Osteocyte (in vitro differentiated cells): ENCODE results near the gene AARSD1. TPM values are rescaled to one million over a fixed set of nuclear protein-coding genes. Genes with fewer than 3 reads are reported as not detected.
"Not testable (repeated sequence)": the region's sequence is repeated elsewhere in the genome, so short reads cannot be mapped to it uniquely, and the experiment has no call there.

Experiments
- DNase-seq: peaks from one replicate; pipeline ENCODE4 v3.0.0; 2021; ENCODE audit warnings: mixed read lengths; ENCODE audit not compliant: unreplicated experiment; ENCODE audit errors: extremely low spot score
- H3K27ac Mint-ChIP-seq: one replicate; pipeline ENCODE4 v1.8.0; 2021; ENCODE audit warnings: mild to moderate bottlenecking, mixed read lengths; ENCODE audit not compliant: unreplicated experiment
- H3K27me3 Mint-ChIP-seq: one replicate; pipeline ENCODE4 v1.8.0; 2021; ENCODE audit warnings: mixed read lengths; ENCODE audit not compliant: unreplicated experiment
- H3K36me3 Mint-ChIP-seq: one replicate; pipeline ENCODE4 v1.8.0; 2021; ENCODE audit warnings: mixed read lengths; ENCODE audit not compliant: unreplicated experiment
- H3K4me1 Mint-ChIP-seq: one replicate; pipeline ENCODE4 v1.8.0; 2021; ENCODE audit warnings: mixed read lengths; ENCODE audit not compliant: unreplicated experiment
- H3K4me3 Mint-ChIP-seq: one replicate; pipeline ENCODE4 v1.8.0; 2021; ENCODE audit warnings: mild to moderate bottlenecking, moderate library complexity, mixed read lengths; ENCODE audit not compliant: unreplicated experiment
- H3K9me3 Mint-ChIP-seq: one replicate; pipeline ENCODE4 v1.8.0; 2021; ENCODE audit warnings: mixed read lengths; ENCODE audit not compliant: unreplicated experiment
- total RNA-seq: library from RNA; stranded (reverse); gene quantifications from 2 replicates; pipeline ENCODE4 v1.2.1, GENCODE V29; 2021
- TF ChIP-seq, protein P1 (sequence below): fragments of 200-600 bp; sonication (generic); IDR thresholded peaks from 2 replicates; pipeline ENCODE4 v1.5.0; 2021; ENCODE audit warnings: antibody characterized with exemption, mild to moderate bottlenecking, moderate library complexity

The AARSD1 gene
- total RNA-seq, 1 donor from 2014 or later, result 50.6 TPM

DNA sequence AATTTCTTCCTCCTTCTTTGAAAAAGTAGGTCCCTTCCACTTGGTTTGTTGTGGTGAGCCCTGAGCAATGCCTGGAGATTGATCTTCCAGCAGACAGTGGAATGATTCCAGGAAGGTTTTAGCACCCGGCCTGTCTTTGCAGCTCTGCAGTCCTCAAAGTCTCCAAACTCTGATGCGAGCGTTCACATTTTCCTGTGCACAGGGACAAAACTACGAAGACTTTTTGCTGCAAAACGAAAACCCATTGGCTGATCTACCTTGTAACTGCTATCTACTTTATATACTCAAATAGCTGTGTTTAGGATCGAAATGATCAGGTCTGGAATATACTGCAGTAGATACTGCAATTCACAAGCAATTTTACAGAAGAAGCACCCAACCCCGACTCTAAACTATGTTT is 42.0 kb downstream of the AARSD1 start:
- Mint-ChIP-seq H3K4me1 (peaks cover 23% of the 10 kb centered on the region), H3K27ac (no peak overlapping the region), H3K9me3 (no peaks in the 10 kb centered on the region), H3K4me3 (no peak overlapping the region), H3K36me3 (no peaks in the 10 kb centered on the region), H3K27me3 (peaks cover 5% of the 10 kb centered on the region)
- DNase-seq, result no peak
- TF ChIP-seq, protein P1, sequence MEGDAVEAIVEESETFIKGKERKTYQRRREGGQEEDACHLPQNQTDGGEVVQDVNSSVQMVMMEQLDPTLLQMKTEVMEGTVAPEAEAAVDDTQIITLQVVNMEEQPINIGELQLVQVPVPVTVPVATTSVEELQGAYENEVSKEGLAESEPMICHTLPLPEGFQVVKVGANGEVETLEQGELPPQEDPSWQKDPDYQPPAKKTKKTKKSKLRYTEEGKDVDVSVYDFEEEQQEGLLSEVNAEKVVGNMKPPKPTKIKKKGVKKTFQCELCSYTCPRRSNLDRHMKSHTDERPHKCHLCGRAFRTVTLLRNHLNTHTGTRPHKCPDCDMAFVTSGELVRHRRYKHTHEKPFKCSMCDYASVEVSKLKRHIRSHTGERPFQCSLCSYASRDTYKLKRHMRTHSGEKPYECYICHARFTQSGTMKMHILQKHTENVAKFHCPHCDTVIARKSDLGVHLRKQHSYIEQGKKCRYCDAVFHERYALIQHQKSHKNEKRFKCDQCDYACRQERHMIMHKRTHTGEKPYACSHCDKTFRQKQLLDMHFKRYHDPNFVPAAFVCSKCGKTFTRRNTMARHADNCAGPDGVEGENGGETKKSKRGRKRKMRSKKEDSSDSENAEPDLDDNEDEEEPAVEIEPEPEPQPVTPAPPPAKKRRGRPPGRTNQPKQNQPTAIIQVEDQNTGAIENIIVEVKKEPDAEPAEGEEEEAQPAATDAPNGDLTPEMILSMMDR, result no peak

DNA sequence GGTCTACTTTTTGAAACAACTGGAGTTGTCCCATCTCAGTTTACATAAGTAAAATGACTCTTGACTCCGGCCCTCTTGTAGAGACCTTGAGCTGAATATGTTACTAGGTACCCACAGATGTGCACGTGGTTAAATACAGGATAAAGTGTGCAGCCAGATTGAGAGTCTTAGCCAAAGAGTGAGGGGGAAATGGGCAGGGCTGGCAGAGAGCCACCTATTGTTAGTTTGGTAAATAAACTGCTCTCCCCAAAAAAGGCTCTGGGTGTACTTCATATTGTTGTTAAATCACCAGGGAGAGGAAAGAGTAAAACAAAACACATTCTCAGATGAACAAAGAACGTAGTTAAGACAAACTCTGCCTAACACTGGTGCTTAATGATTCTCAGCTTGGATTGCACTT is 43.3 kb downstream of the AARSD1 start:
- no peak for DNase-seq
- Mint-ChIP-seq H3K4me1 (peaks cover 23% of the 10 kb centered on the region), H3K27ac (no peak overlapping the region), H3K36me3 (no peaks in the 10 kb centered on the region), H3K9me3 (no peaks in the 10 kb centered on the region), H3K27me3 (peaks cover 5% of the 10 kb centered on the region), H3K4me3 (no peak overlapping the region)
- TF ChIP-seq, protein P1, result no peak

DNA sequence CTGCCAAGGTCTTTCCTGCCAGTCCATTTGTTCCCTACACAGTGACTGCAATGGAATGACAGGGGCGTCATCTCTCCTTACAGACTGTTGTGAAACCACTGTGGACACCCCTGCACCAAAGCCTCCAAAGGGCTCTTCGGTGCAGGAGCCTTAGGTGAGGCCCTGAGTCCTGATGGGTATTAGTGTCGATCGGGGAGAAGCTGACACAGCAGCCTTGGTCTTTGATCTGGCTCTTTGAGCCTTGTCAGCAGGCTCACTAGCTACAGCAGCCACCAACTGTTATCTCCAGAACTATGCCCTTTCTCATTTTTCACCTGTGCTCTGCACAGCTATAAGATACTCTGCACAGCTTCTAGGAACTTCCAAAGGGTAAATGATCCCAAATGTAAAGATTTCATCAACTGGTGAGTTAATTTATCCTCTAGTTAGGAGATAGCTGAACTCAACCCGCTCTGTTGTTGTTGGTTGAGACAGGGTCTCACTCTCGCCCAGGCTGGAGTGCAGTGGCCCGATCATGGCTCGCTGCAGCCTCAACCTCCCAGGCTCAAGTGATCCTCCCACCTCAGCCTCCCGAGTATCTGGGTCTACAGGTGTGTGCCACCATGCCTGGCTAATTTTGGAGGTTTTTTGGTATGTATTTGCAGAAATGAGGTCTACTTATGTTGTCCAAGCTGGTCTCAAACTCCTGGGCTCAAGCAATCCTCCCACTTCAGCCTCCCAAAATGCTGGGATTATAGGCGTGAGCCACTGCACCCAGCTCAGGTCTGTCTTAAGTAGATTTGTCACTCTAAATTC is 44.0 kb downstream of the AARSD1 start:
- H3K4me1 Mint-ChIP-seq, result peaks cover 23% of the 10 kb centered on the region
- H3K9me3 Mint-ChIP-seq, result no peaks in the 10 kb centered on the region
- H3K27me3 Mint-ChIP-seq, result peaks cover 5% of the 10 kb centered on the region
- H3K4me3 Mint-ChIP-seq, result no peak overlapping the region
- TF ChIP-seq, protein P1, result no peak
- no peaks in the 10 kb centered on the region for H3K36me3 Mint-ChIP-seq
- H3K27ac Mint-ChIP-seq, result no peak overlapping the region
- no peak for DNase-seq

DNA sequence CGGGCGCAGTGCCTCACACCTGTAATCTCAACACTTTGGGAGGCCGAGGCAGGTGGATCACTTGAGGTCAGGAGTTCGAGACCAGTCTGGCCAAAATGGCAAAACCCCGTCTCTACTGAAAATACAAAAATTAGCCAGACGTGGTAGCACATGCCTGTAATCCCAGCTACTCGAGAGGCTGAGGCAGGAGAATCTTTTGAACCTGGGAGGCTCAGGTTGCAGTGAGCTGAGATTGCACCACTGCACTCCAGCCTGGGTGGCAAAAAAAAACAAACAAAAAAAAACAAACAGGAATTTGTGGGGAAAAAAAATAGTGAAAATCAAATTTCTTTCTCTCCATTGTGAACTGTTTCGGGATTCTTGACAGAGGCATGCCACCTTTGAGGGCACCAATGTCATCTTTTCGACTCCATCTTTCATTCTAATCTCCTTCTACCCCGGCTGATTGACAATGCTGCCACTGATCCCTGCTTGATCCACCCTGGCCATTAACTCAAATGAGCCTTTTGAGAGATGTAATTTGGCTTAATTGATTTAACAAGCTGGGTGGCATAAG is 44.7 kb downstream of the AARSD1 start:
- not testable (repeated sequence) for DNase-seq, H3K4me3 Mint-ChIP-seq, H3K36me3 Mint-ChIP-seq, H3K27ac Mint-ChIP-seq, H3K9me3 Mint-ChIP-seq, H3K27me3 Mint-ChIP-seq
- H3K4me1 Mint-ChIP-seq, result peaks cover 19% of the 10 kb centered on the region

DNA sequence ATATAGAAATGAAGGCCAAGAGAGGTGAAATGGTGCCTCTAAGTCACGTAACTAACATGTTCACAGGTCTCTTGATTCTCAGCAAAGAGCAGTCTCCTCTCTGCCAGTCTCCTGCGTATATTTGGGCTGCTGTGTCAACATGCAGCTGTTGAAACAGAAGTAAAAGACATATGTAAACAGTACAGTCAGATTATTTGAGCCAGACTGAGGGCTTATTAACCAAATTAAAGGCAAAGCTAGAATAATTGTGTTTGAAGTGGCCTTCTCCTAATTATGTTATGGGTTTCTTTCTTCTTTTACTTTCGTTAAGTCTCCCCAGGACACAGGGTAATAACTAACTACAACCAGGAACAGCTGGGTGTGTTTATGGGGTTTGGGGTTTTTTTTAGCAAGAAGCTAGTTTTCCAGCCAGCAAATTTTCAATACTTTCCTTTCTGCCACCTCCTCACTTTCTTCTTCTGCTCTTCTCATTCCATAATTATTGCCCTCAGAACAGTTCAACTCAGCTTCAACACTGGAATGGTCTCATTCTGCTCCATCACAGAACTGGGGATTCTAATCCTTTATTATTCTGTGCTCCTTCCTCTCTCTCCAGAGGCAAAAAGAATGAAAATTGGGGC is 45.2 kb downstream of the AARSD1 start:
- H3K27me3 Mint-ChIP-seq, result peaks cover 5% of the 10 kb centered on the region
- H3K4me3 Mint-ChIP-seq, result no peak overlapping the region
- DNase-seq, result no peak
- no peaks in the 10 kb centered on the region for H3K36me3 Mint-ChIP-seq
- peaks cover 18% of the 10 kb centered on the region for H3K4me1 Mint-ChIP-seq
- H3K9me3 Mint-ChIP-seq, result no peaks in the 10 kb centered on the region
- H3K27ac Mint-ChIP-seq, result no peak overlapping the region
- TF ChIP-seq, protein P1, result no peak
